Ovary (tissue), 9 donors: Measurements from ENCODE around the gene CLEC11A. TPM values are rescaled to one million over a fixed set of nuclear protein-coding genes. Genes with fewer than 3 reads are reported as not detected.

Experiments
- DNase-seq, 5 donors: peaks; one replicate each; pipeline ENCODE4 v3.0.0-alpha.2; 2019 to 2020
- H3K27ac ChIP-seq, 2 donors: fragments of 200-600 bp; one replicate each; pipeline versions ENCODE4 v1.5.1 to v1.8.0; 2019 to 2022
- H3K27me3 ChIP-seq: fragments of 200-600 bp; one replicate; pipeline ENCODE4 v1.8.0; 2022
- H3K36me3 ChIP-seq: fragments of 200-600 bp; sonication (generic); one replicate; pipeline ENCODE4 v1.5.1; 2019
- H3K4me1 ChIP-seq: one replicate; pipeline ENCODE4 v1.8.1; 2013; ENCODE audit warnings: mild to moderate bottlenecking, moderate library complexity; ENCODE audit not compliant: insufficient read depth
- H3K4me3 ChIP-seq: fragments of 200-600 bp; sonication (generic); one replicate; pipeline ENCODE4 v1.5.1; 2017
- H3K9me3 ChIP-seq, 2 donors: fragments of 200-600 bp in 1 of 2; sonication (generic) in 1 of 2; one replicate each; pipeline versions ENCODE4 v1.5.1 to v1.8.1; 2013 to 2019; ENCODE audit warnings: mild to moderate bottlenecking in 1 of 2, moderate library complexity in 1 of 2
- CTCF ChIP-seq, 3 donors: fragments of 450-650 bp in 2 of 3; fragments of 200-600 bp in 1 of 3; IDR thresholded peaks; one replicate each; pipeline versions ENCODE4 v1.5.1 to v1.8.0; 2016 to 2022; ENCODE audit warnings: antibody characterized with exemption in 3 of 3, mild to moderate bottlenecking in 1 of 3
- EP300 ChIP-seq: sonication (generic); formaldehyde crosslinking; IDR thresholded peaks from one replicate; pipeline ENCODE4 v1.6.1; 2017; ENCODE audit warnings: antibody characterized with exemption
- POLR2A ChIP-seq: fragments of 450-650 bp; IDR thresholded peaks from one replicate; pipeline ENCODE4 v1.6.1; 2017; ENCODE audit warnings: antibody characterized with exemption, mild to moderate bottlenecking, moderate library complexity
- WGBS, 3 donors: extraction: QIAGEN DNeasy Blood & Tissue Kit in 1 of 3; methylation state at CpG; one replicate each; pipeline versions ENCODE4 v1.1.5 to v1.1.7; 2013 to 2017; 5-methylcytosine and 5-hydroxymethylcytosine counted together
- intact Hi-C, 4 donors: fragments of 100-400 bp; cut with DNase I; formaldehyde crosslinking; loops; one replicate each; pipeline versions ENCODE4 v1.11.0 to v1.15.1; 2022 to 2023
- polyA plus RNA-seq, 2 donors: library from polyadenylated mRNA; stranded (reverse); fragments of 200-250 nt in 1 of 2; fragments of 350-450 nt in 1 of 2; fragmentation: Illumina TruSeq in 1 of 2; extraction: RNeasy Lipid Tissue Mini Kit (QIAGEN cat#74804) in 1 of 2; gene quantifications; one replicate each; pipeline ENCODE4 v1.2.3, GENCODE V29; 2013 to 2014
- total RNA-seq, 7 donors: library from RNA; depleted of rRNA in 2 of 7; stranded (reverse); fragments of >200 nt in 2 of 7; fragmentation: NEBNext Ultra II Directional in 3 of 7; extraction: Animal tissue kit (Norgen Biotek cat#: 25700) in 3 of 7; gene quantifications; one replicate each; pipeline versions ENCODE4 v1.1.0 to v1.2.4, GENCODE V29; 2016 to 2023
- donor health status: DM: no; HTN: no; CAD: no; lungs with moderate emphysema.
- donor health status: DM: no; HTN: no; CAD: no.
- donor health status: Bipolar disorder and iron deficiency.
- donor health status: DM: yes; HTN: yes; CAD: no.
- donor health status: DM: no; HTN: no; CAD: no.
- donor health status: DM: yes; HTN: yes; CAD: no.

The CLEC11A gene
- total and polyA plus RNA-seq, 9 donors: 3.8 to 120 (median 27.9) TPM

GRCh38 chr19:50723735-50724521 lies 764 bp downstream of the CLEC11A start:
- peak overlapping the region in 1 of 2 donors; percentile 21 for H3K27ac ChIP-seq
- H3K4me3 ChIP-seq: peak overlapping the region; percentile 60
- intact Hi-C loops: loop anchor here in 1 of 4 donors (5.0 to 10.0 kb wide), 2 partner anchors 58 to 359 kb away; partner anchors contain the start of gene NAPSA
- TF ChIP-seq POLR2A (no peak), CTCF (IDR thresholded peaks at IDR 0.05) (no peak), EP300 (no peak)
- WGBS, 3 donors: 1 to 2% (median 2%) methylated on average over 31 of the region's 31 CpGs
- DNase-seq: peak in 1 of 5 donors; percentile 33
- no peaks in the 10 kb centered on the region for H3K27me3 ChIP-seq
- no peaks in the 10 kb centered on the region for H3K9me3 ChIP-seq
- no peaks in the 10 kb centered on the region for H3K36me3 ChIP-seq
- H3K4me1 ChIP-seq: peaks cover 24% of the 10 kb centered on the region

GRCh38 chr19:50724522-50725217 lies 1.5 kb downstream of the CLEC11A start:
- no peaks in the 10 kb centered on the region for H3K36me3 ChIP-seq
- peaks cover 24% of the 10 kb centered on the region for H3K4me1 ChIP-seq
- H3K4me3 ChIP-seq: peak overlapping the region; percentile 91
- WGBS, 3 donors: 1% methylated on average over 57 to 65 of the region's 65 CpGs
- H3K27me3 ChIP-seq: no peaks in the 10 kb centered on the region
- TF ChIP-seq POLR2A (peak; percentile 74), EP300 (no peak), CTCF (IDR thresholded peaks at IDR 0.05) (peak; percentile 91 to 94 (median 94))
- peak overlapping the region in 1 of 2 donors; percentile 68 for H3K27ac ChIP-seq
- no peaks in the 10 kb centered on the region for H3K9me3 ChIP-seq
- intact Hi-C loops: loop anchor here in 1 of 4 donors (5.0 to 10.0 kb wide), 2 partner anchors 58 to 360 kb away; partner anchors contain the start of gene NAPSA
- DNase-seq: peak; percentile 100

DNA sequence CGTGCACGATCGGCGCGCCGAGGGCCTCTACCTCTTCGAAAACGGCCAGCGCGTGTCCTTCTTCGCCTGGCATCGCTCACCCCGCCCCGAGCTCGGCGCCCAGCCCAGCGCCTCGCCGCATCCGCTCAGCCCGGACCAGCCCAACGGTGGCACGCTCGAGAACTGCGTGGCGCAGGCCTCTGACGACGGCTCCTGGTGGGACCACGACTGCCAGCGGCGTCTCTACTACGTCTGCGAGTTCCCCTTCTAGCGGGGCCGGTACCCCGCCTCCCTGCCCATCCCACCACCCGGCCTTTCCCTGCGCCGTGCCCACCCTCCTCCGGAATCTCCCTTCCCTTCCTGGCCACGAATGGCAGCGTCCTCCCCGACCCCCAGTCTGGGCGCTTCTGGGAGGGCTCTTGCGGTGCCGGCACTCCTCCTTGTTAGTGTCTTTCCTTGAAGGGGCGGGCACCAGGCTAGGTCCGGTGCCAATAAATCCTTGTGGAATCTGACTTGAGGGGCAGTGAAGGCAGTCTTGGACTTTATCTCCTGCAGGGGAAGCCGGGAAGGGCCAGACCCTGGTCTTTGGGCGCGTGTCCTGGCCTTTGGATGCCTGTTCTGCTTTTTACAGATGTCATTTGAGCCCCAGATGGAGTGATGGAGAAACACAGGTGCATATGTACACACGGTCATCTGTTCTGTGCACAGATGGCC lies 2.2 kb downstream of the CLEC11A start:
- 1 to 4% (median 2%) methylated on average over 27 to 52 of the region's 52 CpGs for WGBS, 3 donors
- Histone ChIP-seq H3K27ac (peak overlapping the region in 1 of 2 donors; percentile 68), H3K27me3 (no peaks in the 10 kb centered on the region), H3K4me3 (peak overlapping the region; percentile 91), H3K4me1 (peaks cover 24% of the 10 kb centered on the region), H3K36me3 (no peaks in the 10 kb centered on the region), H3K9me3 (no peaks in the 10 kb centered on the region)
- DNase-seq: no peak
- TF ChIP-seq POLR2A (no peak), EP300 (no peak), CTCF (IDR thresholded peaks at IDR 0.05) (no peak)
- intact Hi-C loops: loop anchor here in 1 of 4 donors (10.0 kb wide), 1 partner anchor 361 kb away; the partner anchor contains the start of gene NAPSA

GRCh38 chr19:50725911-50726230 lies 2.7 kb downstream of the CLEC11A start:
- WGBS, 3 donors: 60 to 69% (median 67%) methylated on average over 9 of the region's 9 CpGs
- Histone ChIP-seq H3K27me3 (no peaks in the 10 kb centered on the region), H3K4me1 (peaks cover 24% of the 10 kb centered on the region), H3K36me3 (no peaks in the 10 kb centered on the region), H3K27ac (peak overlapping the region in 1 of 2 donors; percentile 68), H3K9me3 (no peaks in the 10 kb centered on the region), H3K4me3 (peak overlapping the region; percentile 91)
- TF ChIP-seq CTCF (IDR thresholded peaks at IDR 0.05): no peak
- TF ChIP-seq EP300: no peak
- no peak for TF ChIP-seq POLR2A
- DNase-seq: no peak
- intact Hi-C loops: loop anchor here in 1 of 4 donors (10.0 kb wide), 1 partner anchor 361 kb away; the partner anchor contains the start of gene NAPSA
